K562 (cell line): ENCODE measurements around the gene NAXD. TPM values are rescaled to one million over a fixed set of nuclear protein-coding genes. Genes with fewer than 3 reads are reported as not detected.
"Not testable (repeated sequence)": the region's sequence is repeated elsewhere in the genome, so short reads cannot be mapped to it uniquely, and the experiment has no call there.

Experiments
- ATAC-seq: fragments of 200-7000 bp; cut with Tn5 transposase; 3 replicates; pipeline ENCODE4 v1.9.1; 2020; ENCODE audit warnings: moderate library complexity
- BruUV-seq: library from RNA; stranded (reverse); fragments of 400-500 nt; replicated peaks from 2 replicates; lab custom pipeline; 2021; lab: Mats Ljungman, UMichigan
- CTCF ChIA-PET: fragments of 300-600 bp; formaldehyde crosslinking; extraction: SDS; loops from one replicate; lab custom pipeline; 2021; ENCODE audit warnings: low intra/inter-chr PET ratio; lab: Yijun Ruan, JAX
- POLR2A ChIA-PET: fragments of 300-600, 350-650 bp; sonication (Branson Sonifier 250); formaldehyde crosslinking; extraction: SDS; loops from one replicate; lab custom pipeline; 2021; ENCODE audit warnings: antibody characterized with exemption, inconsistent platforms; lab: Yijun Ruan, JAX
- DNase-seq, 4 experiments: peaks; one replicate each; pipeline versions ENCODE4 v3.0.0 to v3.0.0-alpha.2; 2011 to 2018; ENCODE audit warnings: low spot score in 3 of 4, mixed read lengths in 3 of 4; ENCODE audit errors: extremely low read depth in 1 of 4
- FAIRE-seq: peaks from 2 replicates; lab custom pipeline; 2011; peaks lifted over from hg19 to GRCh38; lab: Jason Lieb, UNC
- H2AFZ ChIP-seq: 2 replicates; pipeline ENCODE4 v1.6.0; 2011; ENCODE audit warnings: low read depth, low read length, control low read depth, inconsistent platforms
- H3K27ac ChIP-seq: fragments of 200-600 bp; 3 replicates; pipeline ENCODE4 v1.8.0; 2011; ENCODE audit warnings: low read depth, mild to moderate bottlenecking, control low read depth, inconsistent platforms, low read length, moderate library complexity, mixed read lengths; ENCODE audit errors: extremely low read depth
- H3K27me3 ChIP-seq, 2 experiments: fragments of 300-600 bp in 1 of 2; 2 replicates in 1 of 2; 3 replicates in 1 of 2; pipeline versions ENCODE4 v1.6.0 to v1.8.0; 2011; ENCODE audit warnings: inconsistent platforms in 2 of 2, low read length in 2 of 2, mild to moderate bottlenecking in 1 of 2, mixed read lengths in 1 of 2, moderate library complexity in 1 of 2; ENCODE audit not compliant: control insufficient read depth in 2 of 2, insufficient read depth in 2 of 2
- H3K36me3 ChIP-seq: fragments of 300-600 bp; 3 replicates; pipeline ENCODE4 v1.8.0; 2011; ENCODE audit warnings: mild to moderate bottlenecking, low read length, inconsistent platforms; ENCODE audit not compliant: control insufficient read depth, insufficient read depth
- H3K4me1 ChIP-seq, 2 experiments: fragments of 200-600 bp in 1 of 2; replicated peaks in 1 of 2; 2 replicates in 1 of 2; 3 replicates in 1 of 2; pipeline versions ENCODE4 v1.5.1 to v1.8.0; 2011; ENCODE audit warnings: inconsistent platforms in 2 of 2, low read length in 2 of 2, mild to moderate bottlenecking in 1 of 2, mixed read lengths in 1 of 2, moderate library complexity in 1 of 2; ENCODE audit not compliant: control insufficient read depth in 2 of 2, insufficient read depth in 2 of 2
- H3K4me2 ChIP-seq: 2 replicates; pipeline ENCODE4 v1.6.1; 2011; ENCODE audit warnings: low read length, control low read depth, inconsistent platforms, mixed read lengths; ENCODE audit not compliant: insufficient read depth
- H3K4me3 ChIP-seq: fragments of 200-600 bp; sonication (generic), shearing (Covaris generic); 2 replicates; pipeline ENCODE4 v1.5.1; 2016; ENCODE audit warnings: control low read depth, inconsistent platforms
- H3K79me2 ChIP-seq: fragments of 200-600 bp; 3 replicates; pipeline ENCODE4 v1.8.0; 2011; ENCODE audit warnings: low read length, inconsistent platforms; ENCODE audit not compliant: control insufficient read depth, insufficient read depth
- H3K9ac ChIP-seq, 2 experiments: 2 replicates each; pipeline versions ENCODE4 v1.6.0 to v1.6.1; 2011; ENCODE audit warnings: low read depth in 2 of 2, low read length in 2 of 2, control low read depth in 1 of 2, inconsistent platforms in 1 of 2, mild to moderate bottlenecking in 1 of 2, mixed read lengths in 1 of 2; ENCODE audit not compliant: insufficient read depth in 1 of 2
- H3K9me1 ChIP-seq: one replicate; pipeline ENCODE4 v1.6.0; 2011; ENCODE audit warnings: inconsistent platforms, mild to moderate bottlenecking, low read length, moderate library complexity; ENCODE audit not compliant: control insufficient read depth, insufficient read depth
- H3K9me3 ChIP-seq: replicated peaks from 2 replicates; pipeline ENCODE4 v1.5.1; 2011; ENCODE audit warnings: low read depth, low read length, inconsistent platforms; ENCODE audit not compliant: control insufficient read depth, insufficient read depth
- H4K20me1 ChIP-seq: replicated peaks from 2 replicates; pipeline ENCODE4 v1.6.1; 2011; ENCODE audit warnings: low read length, inconsistent platforms, mixed read lengths; ENCODE audit not compliant: control insufficient read depth, insufficient read depth
- ARID2 ChIP-seq: fragments of 450-650 bp; IDR thresholded peaks from 2 replicates; pipeline ENCODE4 v1.6.1; 2017; ENCODE audit warnings: antibody characterized with exemption, mild to moderate bottlenecking
- CBX1 ChIP-seq: sonication (generic); IDR thresholded peaks from 2 replicates; pipeline ENCODE4 v1.6.1; 2016; ENCODE audit warnings: antibody characterized with exemption, low read depth, mild to moderate bottlenecking
- CCAR2 ChIP-seq: fragments of 200-400 bp; formaldehyde crosslinking; IDR thresholded peaks from 2 replicates; pipeline ENCODE4 v1.6.1; 2017; ENCODE audit warnings: mild to moderate bottlenecking, low read depth, low read length
- EGR1 ChIP-seq: fragments of 450-650 bp; conservative IDR thresholded peaks from 2 replicates; pipeline ENCODE4 v1.6.1; 2017; ENCODE audit warnings: mild to moderate bottlenecking
- ETV1 ChIP-seq: fragments of 450-650 bp; conservative IDR thresholded peaks from 2 replicates; pipeline ENCODE4 v1.6.1; 2016; ENCODE audit warnings: missing genetic modification characterization, control low read depth, low read depth, missing compliant biosample characterization
- GATAD2B ChIP-seq: fragments of 450-650 bp; IDR thresholded peaks from 2 replicates; pipeline ENCODE4 v1.6.1; 2017; ENCODE audit warnings: mild to moderate bottlenecking, borderline replicate concordance
- MCM5 ChIP-seq: fragments of 450-650 bp; IDR thresholded peaks from 2 replicates; pipeline ENCODE4 v1.6.1; 2016; ENCODE audit warnings: low read depth
- MEF2D ChIP-seq: conservative IDR thresholded peaks from 2 replicates; pipeline ENCODE4 v1.6.1; 2016; ENCODE audit warnings: low read depth, missing genetic modification characterization, missing compliant biosample characterization
- PHB ChIP-seq: fragments of 250-450 bp; sonication (Bioruptor Pico); IDR thresholded peaks from 2 replicates; pipeline ENCODE4 v1.5.0; 2021
- POLR3G ChIP-seq: IDR thresholded peaks from 2 replicates; pipeline ENCODE4 v1.6.1; 2011; ENCODE audit not compliant: insufficient read length, insufficient replicate concordance; ENCODE audit errors: extremely low read depth
- RBM15 ChIP-seq: fragments of 200-400 bp; formaldehyde crosslinking; IDR thresholded peaks from 2 replicates; pipeline ENCODE4 v1.6.1; 2018; ENCODE audit warnings: mild to moderate bottlenecking, low read length, moderate library complexity; ENCODE audit not compliant: insufficient read depth
- RBM34 ChIP-seq: fragments of 200-400 bp; formaldehyde crosslinking; IDR thresholded peaks from 2 replicates; pipeline ENCODE4 v1.6.1; 2018; ENCODE audit warnings: low read length, borderline replicate concordance; ENCODE audit not compliant: insufficient read depth
- SIX5 ChIP-seq, 2 experiments: IDR thresholded peaks; 2 replicates each; pipeline ENCODE4 v1.6.1; 2011; ENCODE audit warnings: low read length in 2 of 2, borderline replicate concordance in 1 of 2, low read depth in 1 of 2, mild to moderate bottlenecking in 1 of 2, moderate library complexity in 1 of 2; ENCODE audit not compliant: insufficient read depth in 1 of 2
- TEAD1 ChIP-seq, 2 experiments: fragments of 450-650 bp in 1 of 2; sonication (generic) in 1 of 2; formaldehyde crosslinking; IDR thresholded peaks; 2 replicates each; pipeline versions ENCODE4 v1.4.0 to v1.8.0; 2020 to 2022; ENCODE audit warnings: mild to moderate bottlenecking in 2 of 2, missing genetic modification reagents in 1 of 2
- WHSC1 ChIP-seq: IDR thresholded peaks from one replicate; pipeline ENCODE4 v1.6.1; 2012; ENCODE audit warnings: low read length, control low read depth, inconsistent platforms
- ZNF24 ChIP-seq: fragments of 450-650 bp; IDR thresholded peaks from 2 replicates; pipeline ENCODE4 v1.6.1; 2016
- ZNF311 ChIP-seq: fragments of 250-450 bp; sonication (Bioruptor Pico); IDR thresholded peaks from 2 replicates; pipeline ENCODE4 v1.4.0; 2020; ENCODE audit warnings: mild to moderate bottlenecking, moderate library complexity
- ZNF707 ChIP-seq: fragments of 250-450 bp; sonication (Bioruptor Pico); conservative IDR thresholded peaks from 2 replicates; pipeline ENCODE4 v1.8.0; 2022; ENCODE audit warnings: inconsistent platforms, mild to moderate bottlenecking, moderate library complexity
- ZNF79 ChIP-seq: fragments of 250-450 bp; sonication (Bioruptor Pico); IDR thresholded peaks from 2 replicates; pipeline ENCODE4 v1.4.0; 2020; ENCODE audit warnings: low read depth, mild to moderate bottlenecking, moderate library complexity
- WGBS: fragments of 100-300 bp; shearing (Covaris generic); methylation state at CpG from one replicate; pipeline ENCODE4 v1.1.6; 2016; ENCODE audit warnings: low coverage, mixed read lengths; ENCODE audit not compliant: insufficient coverage; ENCODE audit errors: missing lambda C conversion rate; 5-methylcytosine and 5-hydroxymethylcytosine counted together
- in situ Hi-C: fragments of 300-500 bp; cut with MboI; formaldehyde crosslinking; loops from 4 replicates; pipeline ENCODE4 v1.15.0; 2018; ENCODE audit warnings: inconsistent platforms, mixed read lengths
- intact Hi-C: fragments of 100-400 bp; cut with micrococcal nuclease; formaldehyde crosslinking; loops from 2 replicates; pipeline ENCODE4 v1.14.2; 2022
- polyA plus RNA-seq, 8 experiments: library from polyadenylated mRNA; depleted of rRNA in 4 of 8; stranded (reverse) in 5 of 8; unstranded in 3 of 8; fragments of >200 nt; fragmentation: Nextera tagmentation in 2 of 8; fragmentation: Illumina TruSeq in 1 of 8; extraction: Ambion mirVana in 2 of 8; extraction: Trizol in 1 of 8; gene quantifications; 2 replicates each; pipeline versions ENCODE4 v1.2.1 to v1.2.3, GENCODE V29; 2011 to 2014; ENCODE audit warnings: inconsistent platforms in 1 of 8, missing spikeins in 1 of 8
- total RNA-seq, 7 experiments: library from RNA; depleted of rRNA in 6 of 7; stranded (reverse); fragments of >200 nt in 6 of 7; fragmentation: Illumina TruSeq in 2 of 7; extraction: Trizol in 2 of 7; gene quantifications; 2 replicates each; pipeline versions ENCODE4 v1.2.1 to v1.2.3, GENCODE V29; 2011 to 2021; ENCODE audit warnings: low replicate concordance in 1 of 7

Gene NAXD
- total and polyA plus RNA-seq, 9 of the 15 experiments (the other 6 are each of a cell fraction or from before 2014, with no cell fraction given) = 0.59 to 20.6 (median 13.0) TPM

DNA sequence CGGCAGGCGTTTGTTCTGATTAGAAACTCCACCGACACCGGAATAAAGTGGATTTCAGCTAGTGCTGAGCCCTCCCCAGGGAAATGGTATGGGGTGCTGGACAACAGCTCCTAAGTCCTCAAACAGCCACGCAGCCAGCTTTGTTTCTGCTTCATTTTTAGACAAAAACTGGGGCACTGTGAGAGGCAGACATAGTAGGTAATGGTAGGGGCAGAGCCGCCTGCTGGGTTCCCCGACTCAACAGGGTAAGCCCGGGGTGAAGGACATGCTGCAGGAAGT is 50.8 kb downstream of the NAXD start (continued):
- TF ChIP-seq ZNF79 (CRISPR knock-in tag) (no peak), TEAD1 (CRISPR knock-in tag; IDR thresholded peaks at IDR 0.05) (no peak), MEF2D (tag) (no peak), ZNF24 (no peak), EGR1 (no peak), CBX1 (no peak), GATAD2B (no peak)

DNA sequence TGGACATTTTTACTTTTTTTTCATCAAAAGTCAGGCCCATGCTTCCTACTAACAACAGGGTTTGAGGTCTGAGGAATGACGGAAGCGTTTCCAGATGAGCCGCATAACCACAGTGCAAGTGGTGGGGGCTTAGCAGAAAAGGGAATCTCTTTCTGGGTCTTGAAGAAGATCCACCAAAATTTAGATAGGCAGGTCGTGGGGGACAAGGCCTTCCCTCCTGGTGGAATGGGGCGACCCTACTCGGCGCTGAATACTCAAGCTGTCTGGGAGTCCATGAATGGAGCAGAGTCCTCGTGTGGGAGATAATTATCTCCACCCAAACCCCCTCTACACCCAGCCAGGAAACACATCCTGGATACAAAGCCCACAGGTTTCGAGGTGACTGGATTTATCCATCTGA is 53.7 kb downstream of the NAXD start:
- Histone ChIP-seq H3K9me1 (no peaks in the 10 kb centered on the region), H3K27me3 (no peaks in the 10 kb centered on the region), H3K9me3 (no peaks in the 10 kb centered on the region), H3K79me2 (no peaks in the 10 kb centered on the region), H3K36me3 (peaks cover 33% of the 10 kb centered on the region; the same call in 2 of the 3 replicates), H3K9ac (no peak overlapping the region), H3K4me3 (no peak overlapping the region), H4K20me1 (no peaks in the 10 kb centered on the region), H3K27ac (no peak overlapping the region), H2AFZ (no peak overlapping the region), H3K4me1 (no peaks in the 10 kb centered on the region), H3K4me2 (no peak overlapping the region)
- FAIRE-seq (no peak), DNase-seq (no peak), ATAC-seq (no peak)
- TF ChIP-seq MCM5 (no peak), POLR3G (no peak), ZNF707 (no peak), SIX5 (IDR thresholded peaks at IDR 0.05; ENCODE audit: borderline replicate concordance in 1 of 2, insufficient read depth in 1 of 2, low read depth in 1 of 2, low read length in 2 of 2) (no peak), PHB (CRISPR knock-in tag) (no peak), ETV1 (no peak), RBM34 (no peak), CCAR2 (no peak), CBX1 (no peak), ARID2 (no peak), RBM15 (no peak), WHSC1 (no peak), ZNF311 (CRISPR knock-in tag) (no peak)
- in situ Hi-C loops = no loop called here
- ChIA-PET POLR2A (interaction anchor here (0.6 kb wide), 1 partner anchor 46 kb away, joined by 4 read pairs; no protein-coding TSS in a partner anchor), CTCF (no interaction called here)
- intact Hi-C loops = no loop called here
- no TSS peak for BruUV-seq
- WGBS = 91% methylated on average over 8 of the region's 9 CpGs

- H3K4me2 ChIP-seq, BruUV-seq, intact Hi-C loops, H3K4me1 ChIP-seq, H3K79me2 ChIP-seq, H2AFZ ChIP-seq, H3K9me3 ChIP-seq, H4K20me1 ChIP-seq, FAIRE-seq, CTCF ChIA-PET, H3K27ac ChIP-seq, ATAC-seq, H3K9ac ChIP-seq, DNase-seq, H3K4me3 ChIP-seq, POLR2A ChIA-PET, H3K27me3 ChIP-seq, H3K9me1 ChIP-seq, in situ Hi-C loops: not testable (repeated sequence)
- WGBS = 86% methylated on average over 5 of the region's 11 CpGs
- H3K36me3 ChIP-seq = peaks cover 28% of the 10 kb centered on the region; the same call in 2 of the 3 replicates
These were observed 54.5 kb downstream of the NAXD start for GRCh38 chr13:110669814-110670213.
